Measurements from ENCODE around the gene MEF2A. TPM values are rescaled to one million over a fixed set of nuclear protein-coding genes. Genes with fewer than 3 reads are reported as not detected.

Gene MEF2A
- total RNA-seq, 1 experiment from 2014 or later: 19.6 TPM

- H3K27me3 ChIP-seq (replicated peaks; ENCODE audit: control insufficient read depth, insufficient read depth, low read length): no peaks in the 10 kb centered on the region
- Mint-ChIP-seq H3K36me3 (ENCODE audit: insufficient read depth, unreplicated experiment) (no peaks in the 10 kb centered on the region), H3K9me3 (ENCODE audit: unreplicated experiment) (no peaks in the 10 kb centered on the region), H3K4me1 (ENCODE audit: low read depth, unreplicated experiment) (no peaks in the 10 kb centered on the region), H3K27me3 (ENCODE audit: insufficient read depth, unreplicated experiment) (no peaks in the 10 kb centered on the region), H3K27ac (ENCODE audit: unreplicated experiment) (no peak overlapping the region), H3K4me3 (ENCODE audit: unreplicated experiment) (no peak overlapping the region)
- no peaks in the 10 kb centered on the region for H3K4me1 ChIP-seq
- no TSS peak for BruUV-seq (replicated peaks)
- no peak overlapping the region for H3K4me3 ChIP-seq (ENCODE audit: low read depth, low read length)
- intact Hi-C loops (cut with micrococcal nuclease; ENCODE audit: unreplicated experiment): no loop called here
- CTCF ChIA-PET: no interaction called here
- POLR2A ChIA-PET: no interaction called here
- H3K9me3 ChIP-seq: no peaks in the 10 kb centered on the region; the same call in 1 of the 2 replicates
- DNase-seq: no peak
- TF ChIP-seq CTCF (IDR thresholded peaks at IDR 0.05; ENCODE audit: insufficient read depth in 1 of 2, low read depth in 1 of 2, low read length in 1 of 2, severe bottlenecking in 1 of 2, unreplicated experiment in 1 of 2): no peak
- no peaks in the 10 kb centered on the region; the same call in 1 of the 2 replicates for H3K36me3 ChIP-seq (ENCODE audit: control insufficient read depth, insufficient read depth, low read length)
Measured at GRCh38 chr15:99598296-99598695, 32.5 kb downstream of the MEF2A start.

GRCh38 chr15:99603828-99604227 lies 38.0 kb downstream of the MEF2A start:
- no peak overlapping the region for H3K4me3 Mint-ChIP-seq (ENCODE audit: unreplicated experiment)
- Histone ChIP-seq H3K4me3 (ENCODE audit: low read depth, low read length) (no peak overlapping the region), H3K9me3 (no peaks in the 10 kb centered on the region), H3K36me3 (ENCODE audit: control insufficient read depth, insufficient read depth, low read length) (no peaks in the 10 kb centered on the region; the same call in 1 of the 2 replicates), H3K4me1 (no peaks in the 10 kb centered on the region), H3K27me3 (replicated peaks; ENCODE audit: control insufficient read depth, insufficient read depth, low read length) (no peaks in the 10 kb centered on the region)
- ChIA-PET CTCF (no interaction called here), POLR2A (no interaction called here)
- intact Hi-C loops (cut with micrococcal nuclease; ENCODE audit: unreplicated experiment): no loop called here
- H3K36me3 Mint-ChIP-seq (ENCODE audit: insufficient read depth, unreplicated experiment): no peaks in the 10 kb centered on the region
- DNase-seq: no peak
- no peak overlapping the region for H3K27ac Mint-ChIP-seq (ENCODE audit: unreplicated experiment)
- no peaks in the 10 kb centered on the region for H3K9me3 Mint-ChIP-seq (ENCODE audit: unreplicated experiment)
- TF ChIP-seq CTCF (IDR thresholded peaks at IDR 0.05; ENCODE audit: insufficient read depth in 1 of 2, low read depth in 1 of 2, low read length in 1 of 2, severe bottlenecking in 1 of 2, unreplicated experiment in 1 of 2): no peak
- H3K4me1 Mint-ChIP-seq (ENCODE audit: low read depth, unreplicated experiment): no peaks in the 10 kb centered on the region
- BruUV-seq (replicated peaks): no TSS peak
- H3K27me3 Mint-ChIP-seq (ENCODE audit: insufficient read depth, unreplicated experiment): no peaks in the 10 kb centered on the region

GRCh38 chr15:99604865-99605264 lies 39.1 kb downstream of the MEF2A start:
- H3K36me3 Mint-ChIP-seq (ENCODE audit: insufficient read depth, unreplicated experiment): no peaks in the 10 kb centered on the region
- H3K4me3 ChIP-seq (ENCODE audit: low read depth, low read length): no peak overlapping the region
- no peak for TF ChIP-seq CTCF (IDR thresholded peaks at IDR 0.05; ENCODE audit: insufficient read depth in 1 of 2, low read depth in 1 of 2, low read length in 1 of 2, severe bottlenecking in 1 of 2, unreplicated experiment in 1 of 2)
- H3K9me3 Mint-ChIP-seq (ENCODE audit: unreplicated experiment): no peaks in the 10 kb centered on the region
- H3K27ac Mint-ChIP-seq (ENCODE audit: unreplicated experiment): no peak overlapping the region
- H3K4me3 Mint-ChIP-seq (ENCODE audit: unreplicated experiment): no peak overlapping the region
- H3K4me1 ChIP-seq: no peaks in the 10 kb centered on the region
- H3K27me3 Mint-ChIP-seq (ENCODE audit: insufficient read depth, unreplicated experiment): no peaks in the 10 kb centered on the region
- POLR2A ChIA-PET: no interaction called here
- no peaks in the 10 kb centered on the region; the same call in 1 of the 2 replicates for H3K36me3 ChIP-seq (ENCODE audit: control insufficient read depth, insufficient read depth, low read length)
- DNase-seq: no peak
- no peaks in the 10 kb centered on the region for H3K9me3 ChIP-seq
- BruUV-seq (replicated peaks): no TSS peak
- no peaks in the 10 kb centered on the region for H3K4me1 Mint-ChIP-seq (ENCODE audit: low read depth, unreplicated experiment)
- CTCF ChIA-PET: no interaction called here
- intact Hi-C loops (cut with micrococcal nuclease; ENCODE audit: unreplicated experiment): no loop called here
- H3K27me3 ChIP-seq (replicated peaks; ENCODE audit: control insufficient read depth, insufficient read depth, low read length): no peaks in the 10 kb centered on the region

Data from Caco-2 (cell line).